Keratinocyte (primary cell): ENCODE results near the gene MYO10. TPM values are rescaled to one million over a fixed set of nuclear protein-coding genes. Genes with fewer than 3 reads are reported as not detected.

Experiments
- DNase-seq: peaks from one replicate; pipeline ENCODE4 v3.0.0-alpha.2; 2011; ENCODE audit warnings: low read depth, missing footprints, low spot score
- FAIRE-seq: peaks from 2 replicates; lab custom pipeline; 2011; peaks lifted over from hg19 to GRCh38; lab: Jason Lieb, UNC
- H2AFZ ChIP-seq: 2 replicates; pipeline ENCODE4 v1.6.0; 2012; ENCODE audit warnings: low read length, control low read depth, inconsistent platforms; ENCODE audit not compliant: control insufficient read depth
- H3K27ac ChIP-seq: 2 replicates; pipeline ENCODE4 v1.5.1; 2011; ENCODE audit warnings: low read length; ENCODE audit not compliant: control insufficient read depth, insufficient read depth
- H3K27me3 ChIP-seq: 3 replicates; pipeline ENCODE4 v1.6.0; 2011; ENCODE audit warnings: low read length; ENCODE audit not compliant: control insufficient read depth, insufficient read depth; ENCODE audit errors: extremely low read depth
- H3K36me3 ChIP-seq, 2 experiments: 2 replicates in 1 of 2; 3 replicates in 1 of 2; pipeline ENCODE4 v1.5.1; 2011; ENCODE audit warnings: low read length in 2 of 2, mild to moderate bottlenecking in 1 of 2; ENCODE audit not compliant: control insufficient read depth in 2 of 2, insufficient read depth in 2 of 2; ENCODE audit errors: extremely low read depth in 1 of 2
- H3K4me1 ChIP-seq: 3 replicates; pipeline ENCODE4 v1.5.1; 2011; ENCODE audit warnings: low read length; ENCODE audit not compliant: control insufficient read depth, insufficient read depth; ENCODE audit errors: extremely low read depth
- H3K4me2 ChIP-seq: 3 replicates; pipeline ENCODE4 v1.6.0; 2011; ENCODE audit warnings: low read depth, low read length; ENCODE audit not compliant: control insufficient read depth, insufficient read depth; ENCODE audit errors: extremely low read depth
- H3K4me3 ChIP-seq, 3 experiments: fragments of 200-600 bp in 1 of 3; sonication (generic) in 1 of 3; 2 replicates in 2 of 3; 3 replicates in 1 of 3; pipeline ENCODE4 v1.5.1; 2011 to 2016; ENCODE audit warnings: low read length in 3 of 3, mild to moderate bottlenecking in 3 of 3, control low read depth in 2 of 3, inconsistent platforms in 1 of 3, low read depth in 1 of 3, mixed read lengths in 1 of 3, mixed run types in 1 of 3, moderate library complexity in 1 of 3; ENCODE audit not compliant: control insufficient read depth in 2 of 3, insufficient read depth in 2 of 3; ENCODE audit errors: extremely low read depth in 1 of 3
- H3K79me2 ChIP-seq: 2 replicates; pipeline ENCODE4 v1.6.0; 2012; ENCODE audit warnings: low read length; ENCODE audit not compliant: control insufficient read depth, insufficient read depth
- H3K9ac ChIP-seq: 3 replicates; pipeline ENCODE4 v1.6.0; 2011; ENCODE audit warnings: low read length; ENCODE audit not compliant: control insufficient read depth, insufficient read depth; ENCODE audit errors: extremely low read depth
- H3K9me1 ChIP-seq: 3 replicates; pipeline ENCODE4 v1.6.0; 2011; ENCODE audit warnings: low read length; ENCODE audit not compliant: control insufficient read depth, insufficient read depth; ENCODE audit errors: extremely low read depth
- H3K9me3 ChIP-seq: 2 replicates; pipeline ENCODE4 v1.5.1; 2012; ENCODE audit warnings: low read depth, low read length; ENCODE audit not compliant: control insufficient read depth
- H4K20me1 ChIP-seq: 3 replicates; pipeline ENCODE4 v1.6.0; 2011; ENCODE audit warnings: low read length; ENCODE audit not compliant: control insufficient read depth, insufficient read depth; ENCODE audit errors: extremely low read depth
- EZH2 ChIP-seq: IDR thresholded peaks from one replicate; pipeline ENCODE4 v1.6.1; 2012; ENCODE audit warnings: inconsistent platforms, mild to moderate bottlenecking, low read length, moderate library complexity
- dilution Hi-C: fragments of 300-500 bp; cut with MboI; formaldehyde crosslinking; loops from one replicate; pipeline ENCODE4 v1.7.0; 2020; ENCODE audit warnings: low sequenced_read_pairs; ENCODE audit not compliant: extremely low pct_ligation_motif_present
- polyA plus RNA-seq, 5 experiments: library from polyadenylated mRNA; depleted of rRNA in 3 of 5; stranded (reverse) in 3 of 5; stranded (forward) in 1 of 5; unstranded in 1 of 5; fragments of >200 nt; gene quantifications; 1 replicate in 1 of 5; 2 replicates in 3 of 5; 3 replicates in 1 of 5; pipeline versions ENCODE4 v1.2.1 to v1.2.3, GENCODE V29; 2011 to 2012; ENCODE audit warnings: missing spikeins in 2 of 5, low read depth in 1 of 5, low replicate concordance in 1 of 5
- TF ChIP-seq, protein P1 (sequence below), 3 experiments: IDR thresholded peaks in 1 of 3; conservative IDR thresholded peaks in 1 of 3; optimal IDR thresholded peaks in 1 of 3; 2 replicates in 2 of 3; 3 replicates in 1 of 3; pipeline versions ENCODE3 to v1.5.1; 2011; ENCODE audit warnings: low read length in 3 of 3, mild to moderate bottlenecking in 3 of 3, moderate library complexity in 2 of 3, control low read depth in 1 of 3, inconsistent platforms in 1 of 3; ENCODE audit not compliant: insufficient read depth in 2 of 3; ENCODE audit errors: extremely low read depth in 1 of 3

MYO10 gene
- polyA plus RNA-seq, 1 donor (not counting 4 experiments of a cell fraction or from before 2014, with no cell fraction given), result 22.0 TPM

GRCh38 chr5:16871746-16872339 is 64.2 kb downstream of the MYO10 start:
- DNase-seq (no peak), FAIRE-seq (no peak)
- Histone ChIP-seq H3K4me2 (no peak overlapping the region), H3K36me3 (peaks cover 12 to 14% of the 10 kb centered on the region in 2 experiments), H4K20me1 (peaks cover 16% of the 10 kb centered on the region), H3K27ac (no peak overlapping the region), H3K9me3 (no peaks in the 10 kb centered on the region), H3K4me3 (no peak overlapping the region), H3K27me3 (no peaks in the 10 kb centered on the region), H3K9me1 (peaks cover 6% of the 10 kb centered on the region), H2AFZ (no peak overlapping the region), H3K9ac (no peak overlapping the region), H3K79me2 (peaks cover 84% of the 10 kb centered on the region), H3K4me1 (peaks cover 23% of the 10 kb centered on the region)
- TF ChIP-seq, protein P1, sequence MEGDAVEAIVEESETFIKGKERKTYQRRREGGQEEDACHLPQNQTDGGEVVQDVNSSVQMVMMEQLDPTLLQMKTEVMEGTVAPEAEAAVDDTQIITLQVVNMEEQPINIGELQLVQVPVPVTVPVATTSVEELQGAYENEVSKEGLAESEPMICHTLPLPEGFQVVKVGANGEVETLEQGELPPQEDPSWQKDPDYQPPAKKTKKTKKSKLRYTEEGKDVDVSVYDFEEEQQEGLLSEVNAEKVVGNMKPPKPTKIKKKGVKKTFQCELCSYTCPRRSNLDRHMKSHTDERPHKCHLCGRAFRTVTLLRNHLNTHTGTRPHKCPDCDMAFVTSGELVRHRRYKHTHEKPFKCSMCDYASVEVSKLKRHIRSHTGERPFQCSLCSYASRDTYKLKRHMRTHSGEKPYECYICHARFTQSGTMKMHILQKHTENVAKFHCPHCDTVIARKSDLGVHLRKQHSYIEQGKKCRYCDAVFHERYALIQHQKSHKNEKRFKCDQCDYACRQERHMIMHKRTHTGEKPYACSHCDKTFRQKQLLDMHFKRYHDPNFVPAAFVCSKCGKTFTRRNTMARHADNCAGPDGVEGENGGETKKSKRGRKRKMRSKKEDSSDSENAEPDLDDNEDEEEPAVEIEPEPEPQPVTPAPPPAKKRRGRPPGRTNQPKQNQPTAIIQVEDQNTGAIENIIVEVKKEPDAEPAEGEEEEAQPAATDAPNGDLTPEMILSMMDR (optimal IDR thresholded peaks at IDR 0.05 in 1 of 3, IDR thresholded peaks at IDR 0.05 in 1 of 3, conservative IDR thresholded peaks at IDR 0.05 in 1 of 3; ENCODE audit: extremely low read depth in 1 of 3, insufficient read depth in 2 of 3, low read length in 3 of 3), result no peak
- no peak for TF ChIP-seq EZH2
- dilution Hi-C loops, result no loop called here

DNA sequence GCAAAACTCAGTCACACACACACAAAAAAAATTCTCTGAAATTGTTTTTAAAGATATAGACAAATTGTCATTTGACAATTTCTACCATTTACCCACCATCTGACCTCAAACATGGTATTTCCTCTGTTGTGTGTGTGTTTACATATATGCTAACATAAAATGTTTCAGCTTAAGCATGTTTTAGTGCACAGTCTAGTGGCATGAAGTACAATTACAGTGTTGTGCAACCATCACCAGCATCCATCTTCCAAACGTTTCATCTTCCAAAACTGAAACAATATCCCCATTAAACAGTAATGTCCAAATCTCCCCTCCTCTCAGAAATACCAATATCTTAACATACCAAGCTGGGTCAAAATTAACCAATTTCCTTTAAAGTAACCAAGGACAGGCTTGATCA is 65.2 kb downstream of the MYO10 start:
- H3K27ac ChIP-seq, result no peak overlapping the region
- peaks cover 7% of the 10 kb centered on the region in 2 experiments for H3K36me3 ChIP-seq
- peaks cover 16% of the 10 kb centered on the region for H4K20me1 ChIP-seq
- TF ChIP-seq, protein P1 (optimal IDR thresholded peaks at IDR 0.05 in 1 of 3, IDR thresholded peaks at IDR 0.05 in 1 of 3, conservative IDR thresholded peaks at IDR 0.05 in 1 of 3; ENCODE audit: extremely low read depth in 1 of 3, insufficient read depth in 2 of 3, low read length in 3 of 3), result no peak
- TF ChIP-seq EZH2, result no peak
- H3K9ac ChIP-seq, result no peak overlapping the region
- H3K9me3 ChIP-seq, result no peaks in the 10 kb centered on the region
- peaks cover 23% of the 10 kb centered on the region for H3K4me1 ChIP-seq
- peaks cover 6% of the 10 kb centered on the region for H3K9me1 ChIP-seq
- FAIRE-seq (no peak), DNase-seq (no peak)
- dilution Hi-C loops, result no loop called here
- no peak overlapping the region for H3K4me2 ChIP-seq
- H3K79me2 ChIP-seq, result peaks cover 84% of the 10 kb centered on the region
- no peak overlapping the region for H3K4me3 ChIP-seq
- no peaks in the 10 kb centered on the region for H3K27me3 ChIP-seq
- H2AFZ ChIP-seq, result no peak overlapping the region
